ENCODE data around the gene MKRN2. TPM values are rescaled to one million over a fixed set of nuclear protein-coding genes. Genes with fewer than 3 reads are reported as not detected.

MKRN2 gene
- total and polyA plus RNA-seq, 3 donors from 2014 or later: 82.6 to 117 (median 93.6) TPM

- Histone ChIP-seq H3K27ac (no peak overlapping the region), H3K27me3 (no peaks in the 10 kb centered on the region), H3K4me1 (no peaks in the 10 kb centered on the region), H3K36me3 (ENCODE audit: low read depth, missing control alignments) (no peaks in the 10 kb centered on the region), H3K4me3 (no peak overlapping the region), H3K9me3 (no peaks in the 10 kb centered on the region)
- 77 to 86% methylated on average over 5 of the region's 5 CpGs for WGBS, 2 donors
- DNase-seq: no peak
- TF ChIP-seq CTCF (IDR thresholded peaks at IDR 0.05): no peak
- TF ChIP-seq POLR2A (IDR thresholded peaks at IDR 0.05): no peak
- intact Hi-C loops (cut with DNase I; ENCODE audit: low total_unique reads): no loop called here
Measured at GRCh38 chr3:12611117-12611516, 54.2 kb downstream of the MKRN2 start.

GRCh38 chr3:12612514-12613226, 55.8 kb downstream of the MKRN2 start:
- H3K9me3 ChIP-seq: no peaks in the 10 kb centered on the region
- no peaks in the 10 kb centered on the region for H3K36me3 ChIP-seq (ENCODE audit: low read depth, missing control alignments)
- TF ChIP-seq CTCF (IDR thresholded peaks at IDR 0.05): no peak
- no peak for TF ChIP-seq POLR2A (IDR thresholded peaks at IDR 0.05)
- DNase-seq: no peak
- no peak overlapping the region for H3K4me3 ChIP-seq
- no peak overlapping the region for H3K27ac ChIP-seq
- intact Hi-C loops (cut with DNase I; ENCODE audit: low total_unique reads): no loop called here
- no peaks in the 10 kb centered on the region for H3K4me1 ChIP-seq
- WGBS, 2 donors: 90 to 93% methylated on average over 6 of the region's 6 CpGs
- H3K27me3 ChIP-seq: no peaks in the 10 kb centered on the region

GRCh38 chr3:12613250-12613649, 56.4 kb downstream of the MKRN2 start:
- no peak for DNase-seq
- intact Hi-C loops (cut with DNase I; ENCODE audit: low total_unique reads): no loop called here
- Histone ChIP-seq H3K4me1 (no peaks in the 10 kb centered on the region), H3K27ac (no peak overlapping the region), H3K4me3 (no peak overlapping the region), H3K27me3 (no peaks in the 10 kb centered on the region), H3K36me3 (ENCODE audit: low read depth, missing control alignments) (no peaks in the 10 kb centered on the region), H3K9me3 (no peaks in the 10 kb centered on the region)
- WGBS, 2 donors: 52 to 77% methylated on average over 4 of the region's 4 CpGs
- TF ChIP-seq CTCF (IDR thresholded peaks at IDR 0.05): no peak
- TF ChIP-seq POLR2A (IDR thresholded peaks at IDR 0.05): no peak

- intact Hi-C loops (cut with DNase I; ENCODE audit: low total_unique reads): no loop called here
- 95 to 97% methylated on average over 4 of the region's 4 CpGs for WGBS, 2 donors
- Histone ChIP-seq H3K9me3 (no peaks in the 10 kb centered on the region), H3K4me3 (no peak overlapping the region), H3K4me1 (no peaks in the 10 kb centered on the region), H3K27ac (no peak overlapping the region), H3K36me3 (ENCODE audit: low read depth, missing control alignments) (no peaks in the 10 kb centered on the region), H3K27me3 (no peaks in the 10 kb centered on the region)
- DNase-seq: no peak
- TF ChIP-seq POLR2A (IDR thresholded peaks at IDR 0.05) (no peak), CTCF (IDR thresholded peaks at IDR 0.05) (no peak)
Measured at GRCh38 chr3:12615266-12615665, 58.4 kb downstream of the MKRN2 start.

- no peak overlapping the region for H3K4me3 ChIP-seq
- intact Hi-C loops (cut with DNase I; ENCODE audit: low total_unique reads): no loop called here
- H3K4me1 ChIP-seq: no peaks in the 10 kb centered on the region
- no peaks in the 10 kb centered on the region for H3K36me3 ChIP-seq (ENCODE audit: low read depth, missing control alignments)
- H3K27me3 ChIP-seq: no peaks in the 10 kb centered on the region
- no peak for DNase-seq
- 90 to 93% methylated on average over 6 of the region's 6 CpGs for WGBS, 2 donors
- no peaks in the 10 kb centered on the region for H3K9me3 ChIP-seq
- H3K27ac ChIP-seq: no peak overlapping the region
- TF ChIP-seq POLR2A (IDR thresholded peaks at IDR 0.05) (no peak), CTCF (IDR thresholded peaks at IDR 0.05) (no peak)
Measured at GRCh38 chr3:12618426-12618825, 61.5 kb downstream of the MKRN2 start.

All from testis (tissue), 3 donors.